ENCODE measurements around the gene B3GALT5.

- TF ChIP-seq CTCF (IDR thresholded peaks at IDR 0.05), result no peak
- TF ChIP-seq POLR2A (IDR thresholded peaks at IDR 0.05), result no peak
These were observed 17.3 kb upstream of the B3GALT5 start for GRCh38 chr21:39595465-39595864.
